ENCODE measurements around the gene THOC2.

Gene THOC2

GRCh38 chrX:123570011-123570590 is 162.8 kb downstream of the THOC2 start:
- DNase-seq: no peak

DNA sequence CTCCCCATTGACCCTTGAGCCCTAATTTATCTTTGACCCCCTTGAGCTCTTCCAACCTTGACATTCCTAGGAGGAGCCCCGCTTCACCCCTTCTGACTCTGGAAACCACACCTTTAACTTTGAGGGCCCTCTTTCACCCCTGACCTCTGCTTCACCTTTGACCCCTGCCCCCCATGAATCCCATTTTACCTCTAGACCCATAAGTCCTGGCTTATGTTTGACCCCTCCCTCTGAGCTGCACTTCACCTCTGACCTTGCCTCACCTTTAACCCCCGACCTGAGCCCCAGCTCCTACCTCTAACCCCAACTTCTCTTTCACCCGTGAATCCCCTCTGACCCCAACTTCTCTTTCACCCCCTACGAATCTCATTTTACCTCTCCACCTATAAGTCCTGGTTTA is 169.7 kb downstream of the THOC2 start:
- DNase-seq: no peak

DNA sequence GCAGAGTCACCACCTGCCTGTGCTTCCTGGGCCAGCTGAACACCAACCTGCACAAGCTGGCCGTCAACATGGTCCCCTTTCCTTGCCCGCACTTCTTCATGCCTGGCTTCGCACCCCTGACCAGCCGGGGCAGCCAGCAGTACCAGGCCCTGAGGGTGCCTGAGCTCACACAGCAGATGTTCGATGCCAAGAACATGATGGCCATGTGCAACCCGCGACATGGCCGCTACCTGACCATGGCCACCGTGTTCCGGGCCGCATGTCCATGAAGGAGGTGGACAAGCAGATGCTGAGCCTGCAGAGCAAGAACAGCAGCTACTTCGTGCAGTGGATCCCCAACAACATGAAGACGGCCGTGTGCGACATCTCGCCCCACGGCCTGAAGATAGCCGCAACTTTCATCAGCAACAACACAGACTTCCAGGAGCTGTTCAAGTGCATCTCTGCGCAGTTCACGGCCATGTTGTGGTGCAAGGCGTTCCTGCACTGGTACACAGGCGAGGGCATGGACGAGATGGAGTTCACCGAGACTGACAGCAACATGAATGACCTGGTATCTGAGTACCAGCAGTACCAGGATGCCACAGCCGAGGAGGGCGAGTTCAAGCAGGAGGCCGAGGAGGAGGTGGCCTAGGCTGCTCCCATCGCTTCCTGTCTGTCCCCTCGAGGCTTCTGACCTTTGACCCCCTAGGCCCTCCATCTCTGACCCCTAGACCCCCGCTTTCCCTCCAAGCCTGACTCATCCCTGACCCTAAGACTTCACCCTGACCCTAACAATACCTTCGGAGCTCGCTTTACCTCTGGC is 170.3 kb downstream of the THOC2 start:
- no peak for DNase-seq

DNA sequence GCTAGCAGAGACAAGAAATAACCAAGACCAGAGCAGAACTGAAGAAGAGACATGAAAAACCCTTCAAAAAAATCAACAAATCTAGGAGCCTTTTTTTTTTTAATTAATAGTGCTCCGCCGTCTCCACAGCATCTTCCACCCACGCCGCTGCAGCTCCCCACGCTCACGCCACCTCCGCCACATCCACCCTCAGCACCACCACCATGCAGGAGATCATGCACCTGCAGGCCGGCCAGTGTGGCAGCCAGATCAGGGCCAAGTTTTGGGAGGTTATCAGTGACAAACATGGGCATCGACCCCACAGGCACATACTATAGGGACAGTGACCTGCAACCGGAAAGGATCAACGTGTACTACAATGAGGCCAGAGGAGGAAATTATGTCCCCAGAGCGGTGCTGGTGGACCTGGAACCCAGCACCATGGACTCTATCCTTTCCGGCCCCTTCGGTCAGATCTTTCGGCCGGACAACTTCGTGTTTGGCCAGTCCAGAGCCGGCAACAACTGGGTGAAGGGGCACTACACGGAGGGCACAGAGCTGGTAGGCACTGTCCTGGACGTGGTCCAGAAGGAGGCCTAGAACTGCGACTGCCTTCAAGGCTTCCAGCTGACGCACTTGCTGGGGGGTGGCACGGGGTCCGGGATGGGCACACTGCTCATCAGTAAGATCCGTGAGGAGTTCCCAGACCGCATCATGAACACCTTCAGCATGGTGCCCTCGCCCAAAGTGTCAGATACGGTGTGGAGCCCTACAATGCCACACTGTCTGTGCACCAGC is 171.2 kb downstream of the THOC2 start:
- no peak for DNase-seq

DNA sequence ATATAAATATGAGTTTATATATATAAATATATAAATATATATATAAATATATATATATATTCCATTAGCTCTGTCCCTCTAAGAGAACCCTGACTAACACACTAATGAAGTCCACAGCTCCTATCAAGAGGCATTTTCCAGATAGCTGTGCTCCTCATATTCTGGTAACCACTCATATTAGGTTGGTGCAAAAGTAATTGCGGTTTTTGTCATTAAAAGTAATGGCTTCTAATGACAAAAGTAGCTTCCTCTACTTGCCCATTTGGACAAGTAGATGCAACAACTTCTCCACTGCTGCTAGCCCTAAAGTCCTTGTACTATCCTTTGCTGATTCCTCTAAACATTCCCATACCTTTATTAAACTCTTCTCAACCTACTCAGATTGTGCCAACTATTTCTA is 182.0 kb downstream of the THOC2 start:
- no peak for DNase-seq
